Loucy (cell line): ENCODE measurements around the gene BEND7.

Experiments used
- H2AFZ ChIP-seq: fragments of 200-600 bp; sonication (generic); 2 replicates; pipeline ENCODE4 v1.6.0; 2016; ENCODE audit warnings: antibody characterized with exemption, mild to moderate bottlenecking, low read length, moderate library complexity
- H3F3A ChIP-seq: fragments of 200-600 bp; 2 replicates; pipeline ENCODE4 v1.6.0; 2016; ENCODE audit warnings: antibody characterized with exemption, low read depth, mild to moderate bottlenecking
- H3K27me3 ChIP-seq: fragments of 200-600 bp; sonication (generic); 2 replicates; pipeline ENCODE4 v1.6.1; 2014; ENCODE audit warnings: low read length, mild to moderate bottlenecking; ENCODE audit not compliant: insufficient read depth, poor library complexity, severe bottlenecking
- H3K36me3 ChIP-seq: fragments of 200-600 bp; sonication (generic); 2 replicates; pipeline ENCODE4 v1.6.1; 2016; ENCODE audit warnings: low read length; ENCODE audit not compliant: insufficient read depth
- H3K4me1 ChIP-seq: fragments of 200-600 bp; sonication (generic); 2 replicates; pipeline ENCODE4 v1.5.1; 2014; ENCODE audit warnings: low read length, mild to moderate bottlenecking; ENCODE audit not compliant: insufficient read depth, poor library complexity, severe bottlenecking
- H3K4me2 ChIP-seq: fragments of 200-600 bp; sonication (generic); 2 replicates; pipeline ENCODE4 v1.6.0; 2014; ENCODE audit warnings: antibody characterized with exemption, low read length, low read depth, mild to moderate bottlenecking; ENCODE audit not compliant: poor library complexity, severe bottlenecking
- H3K4me3 ChIP-seq: fragments of 200-600 bp; sonication (generic); 2 replicates; pipeline ENCODE4 v1.5.1; 2014; ENCODE audit warnings: low read length, mild to moderate bottlenecking, mixed read lengths; ENCODE audit not compliant: poor library complexity, severe bottlenecking
- H3K79me2 ChIP-seq: fragments of 200-600 bp; sonication (generic); 2 replicates; pipeline ENCODE4 v1.6.1; 2014; ENCODE audit warnings: low read length; ENCODE audit not compliant: insufficient read depth
- H3K9ac ChIP-seq: fragments of 200-600 bp; sonication (generic); 2 replicates; pipeline ENCODE4 v1.6.0; 2014; ENCODE audit warnings: mild to moderate bottlenecking, low read depth, low read length, moderate library complexity; ENCODE audit not compliant: poor library complexity, severe bottlenecking
- H3K9me2 ChIP-seq: fragments of 200-600 bp; sonication (generic); replicated peaks from 2 replicates; pipeline ENCODE4 v1.6.1; 2016; ENCODE audit warnings: low read depth, low read length, mixed read lengths
- H3K9me3 ChIP-seq: fragments of 200-600 bp; sonication (generic); 2 replicates; pipeline ENCODE4 v1.6.1; 2014; ENCODE audit warnings: mild to moderate bottlenecking, antibody characterized with exemption, low read length, low read depth; ENCODE audit not compliant: insufficient read depth
- H4K20me1 ChIP-seq: fragments of 200-600 bp; sonication (generic); 2 replicates; pipeline ENCODE4 v1.6.0; 2014; ENCODE audit warnings: antibody characterized with exemption, low read length, mild to moderate bottlenecking; ENCODE audit not compliant: insufficient read depth, poor library complexity, severe bottlenecking
- EZH2phosphoT487 ChIP-seq: fragments of 200-600 bp; IDR thresholded peaks from 2 replicates; pipeline ENCODE4 v1.6.1; 2018; ENCODE audit warnings: antibody characterized with exemption, mild to moderate bottlenecking, moderate library complexity, borderline replicate concordance
- TF ChIP-seq, protein P1 (sequence below): fragments of 200-600 bp; sonication (generic); conservative IDR thresholded peaks from 2 replicates; pipeline ENCODE4 v1.5.1; 2014; ENCODE audit warnings: mild to moderate bottlenecking, antibody characterized with exemption, low read length

BEND7 gene

DNA sequence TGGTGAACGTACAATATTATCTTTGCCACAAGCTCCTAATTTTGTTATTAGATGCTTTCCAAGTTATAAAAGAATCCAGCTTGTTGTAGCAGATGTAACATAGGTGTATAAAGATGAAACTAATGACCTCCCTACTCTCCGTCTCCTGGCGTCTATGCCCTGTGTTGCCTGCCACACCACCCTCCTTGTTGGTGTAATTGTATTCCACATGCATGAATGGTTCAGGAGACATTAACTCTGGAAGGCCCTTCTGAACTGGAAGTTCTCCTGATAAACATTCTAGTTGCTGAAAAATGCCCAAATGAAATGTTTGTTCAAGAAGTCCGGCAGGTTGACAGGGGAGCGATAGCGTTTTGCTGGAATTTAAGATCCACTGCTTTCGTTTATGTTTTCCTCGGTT lies 126.8 kb downstream of the BEND7 start:
- H3K9me2 ChIP-seq = no peaks in the 10 kb centered on the region
- no peak overlapping the region for H2AFZ ChIP-seq
- H3K9me3 ChIP-seq = no peaks in the 10 kb centered on the region
- H3F3A ChIP-seq = no peaks in the 10 kb centered on the region
- no peak overlapping the region for H3K9ac ChIP-seq
- no peak overlapping the region for H3K4me3 ChIP-seq
- H4K20me1 ChIP-seq = no peaks in the 10 kb centered on the region
- no peaks in the 10 kb centered on the region for H3K79me2 ChIP-seq
- H3K36me3 ChIP-seq = no peaks in the 10 kb centered on the region
- no peaks in the 10 kb centered on the region for H3K4me1 ChIP-seq
- TF ChIP-seq, protein P1, sequence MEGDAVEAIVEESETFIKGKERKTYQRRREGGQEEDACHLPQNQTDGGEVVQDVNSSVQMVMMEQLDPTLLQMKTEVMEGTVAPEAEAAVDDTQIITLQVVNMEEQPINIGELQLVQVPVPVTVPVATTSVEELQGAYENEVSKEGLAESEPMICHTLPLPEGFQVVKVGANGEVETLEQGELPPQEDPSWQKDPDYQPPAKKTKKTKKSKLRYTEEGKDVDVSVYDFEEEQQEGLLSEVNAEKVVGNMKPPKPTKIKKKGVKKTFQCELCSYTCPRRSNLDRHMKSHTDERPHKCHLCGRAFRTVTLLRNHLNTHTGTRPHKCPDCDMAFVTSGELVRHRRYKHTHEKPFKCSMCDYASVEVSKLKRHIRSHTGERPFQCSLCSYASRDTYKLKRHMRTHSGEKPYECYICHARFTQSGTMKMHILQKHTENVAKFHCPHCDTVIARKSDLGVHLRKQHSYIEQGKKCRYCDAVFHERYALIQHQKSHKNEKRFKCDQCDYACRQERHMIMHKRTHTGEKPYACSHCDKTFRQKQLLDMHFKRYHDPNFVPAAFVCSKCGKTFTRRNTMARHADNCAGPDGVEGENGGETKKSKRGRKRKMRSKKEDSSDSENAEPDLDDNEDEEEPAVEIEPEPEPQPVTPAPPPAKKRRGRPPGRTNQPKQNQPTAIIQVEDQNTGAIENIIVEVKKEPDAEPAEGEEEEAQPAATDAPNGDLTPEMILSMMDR = no peak
- TF ChIP-seq EZH2phosphoT487 = no peak
- H3K4me2 ChIP-seq = no peak overlapping the region
- H3K27me3 ChIP-seq = no peaks in the 10 kb centered on the region

DNA sequence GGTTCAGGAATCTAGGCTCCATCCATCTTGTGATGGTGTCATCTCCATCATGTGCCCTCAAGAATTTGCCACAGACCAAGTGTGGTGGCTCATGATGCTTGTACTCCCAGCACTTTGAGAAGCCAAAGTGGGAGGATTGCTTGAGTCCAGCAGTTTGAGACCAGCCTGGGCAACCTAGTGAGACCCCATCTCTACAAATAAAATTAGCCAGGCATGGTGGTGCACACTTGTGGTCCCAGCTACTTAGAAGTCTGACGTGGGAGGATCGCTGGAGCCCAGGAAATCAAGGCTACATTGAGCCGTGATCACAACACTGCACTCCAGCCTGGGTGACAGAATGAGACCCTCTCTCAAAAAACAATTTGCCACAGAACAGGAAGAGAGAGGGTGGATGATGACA lies 127.7 kb downstream of the BEND7 start:
- no peaks in the 10 kb centered on the region for H3K9me3 ChIP-seq
- H3K9ac ChIP-seq = no peak overlapping the region
- no peak for TF ChIP-seq EZH2phosphoT487
- TF ChIP-seq, protein P1 = no peak
- H3K4me1 ChIP-seq = no peaks in the 10 kb centered on the region
- H2AFZ ChIP-seq = no peak overlapping the region
- H3K4me2 ChIP-seq = no peak overlapping the region
- no peaks in the 10 kb centered on the region for H3K27me3 ChIP-seq
- no peaks in the 10 kb centered on the region for H3K9me2 ChIP-seq
- no peak overlapping the region for H3K4me3 ChIP-seq
- H4K20me1 ChIP-seq = no peaks in the 10 kb centered on the region
- no peaks in the 10 kb centered on the region for H3F3A ChIP-seq
- no peaks in the 10 kb centered on the region for H3K79me2 ChIP-seq
- no peaks in the 10 kb centered on the region for H3K36me3 ChIP-seq

GRCh38 chr10:13400196-13400965 lies 128.4 kb downstream of the BEND7 start:
- Histone ChIP-seq H3K36me3 (no peaks in the 10 kb centered on the region), H3K9me3 (no peaks in the 10 kb centered on the region), H4K20me1 (no peaks in the 10 kb centered on the region), H3K9ac (no peak overlapping the region), H3K4me2 (no peak overlapping the region), H3K4me3 (no peak overlapping the region), H3F3A (no peaks in the 10 kb centered on the region), H3K9me2 (no peaks in the 10 kb centered on the region), H3K27me3 (no peaks in the 10 kb centered on the region), H3K79me2 (no peaks in the 10 kb centered on the region), H3K4me1 (no peaks in the 10 kb centered on the region), H2AFZ (no peak overlapping the region)
- TF ChIP-seq, protein P1 = no peak
- TF ChIP-seq EZH2phosphoT487 = no peak
